H1 (cell line): ENCODE data around the gene ROBO4. TPM values are rescaled to one million over a fixed set of nuclear protein-coding genes. Genes with fewer than 3 reads are reported as not detected.
A peak's percentile ranks its signal among the peaks of the same experiment; 100 is the strongest.

ENCODE experiments used
- CTCF ChIA-PET: fragments of 300-600 bp; sonication (Branson Sonifier 250); formaldehyde crosslinking; loops from one replicate; lab custom pipeline; 2021; ENCODE audit not compliant: partially characterized antibody; lab: Charles Lee
- POLR2A ChIA-PET: fragments of 300-600 bp; sonication (Branson Sonifier 250); formaldehyde crosslinking; loops from one replicate; lab custom pipeline; 2021; ENCODE audit warnings: inconsistent platforms; ENCODE audit not compliant: partially characterized antibody; lab: Charles Lee
- DNase-seq, 2 experiments: peaks; one replicate each; pipeline versions ENCODE4 v3.0.0 to v3.0.0-alpha.2; 2010 to 2022; ENCODE audit warnings: low spot score in 2 of 2, low read depth in 1 of 2, mixed read lengths in 1 of 2
- FAIRE-seq: peaks from 2 replicates; lab custom pipeline; 2011; peaks lifted over from hg19 to GRCh38; lab: Jason Lieb, UNC
- H2AFZ ChIP-seq: 2 replicates; pipeline ENCODE4 v1.8.1; 2012; ENCODE audit warnings: low read length, inconsistent platforms
- H2AK5ac ChIP-seq: 2 replicates; pipeline ENCODE4 v1.6.1; 2013; ENCODE audit warnings: low read depth, low read length
- H2BK120ac ChIP-seq: replicated peaks from 2 replicates; pipeline ENCODE3; 2013; ENCODE audit warnings: low read depth, low read length, inconsistent platforms
- H2BK12ac ChIP-seq: 2 replicates; pipeline ENCODE4 v1.6.1; 2013; ENCODE audit warnings: low read depth, low read length
- H2BK15ac ChIP-seq: 2 replicates; pipeline ENCODE4 v1.6.1; 2013; ENCODE audit warnings: low read length
- H2BK20ac ChIP-seq: 2 replicates; pipeline ENCODE4 v1.6.1; 2013; ENCODE audit warnings: low read length
- H2BK5ac ChIP-seq: 2 replicates; pipeline ENCODE4 v1.6.1; 2013; ENCODE audit warnings: low read depth, low read length
- H3K14ac ChIP-seq: 2 replicates; pipeline ENCODE4 v1.6.1; 2013; ENCODE audit warnings: inconsistent platforms; ENCODE audit not compliant: insufficient read length
- H3K18ac ChIP-seq: 2 replicates; pipeline ENCODE4 v1.6.1; 2013; ENCODE audit warnings: low read length; ENCODE audit errors: extremely low read depth
- H3K23ac ChIP-seq: 2 replicates; pipeline ENCODE4 v1.6.1; 2013; ENCODE audit warnings: inconsistent platforms; ENCODE audit not compliant: insufficient read length
- H3K23me2 ChIP-seq: 2 replicates; pipeline ENCODE4 v1.6.1; 2013; ENCODE audit warnings: low read depth, low read length
- H3K27ac ChIP-seq: 2 replicates; pipeline ENCODE4 v1.6.1; 2011; ENCODE audit warnings: low read depth, low read length, inconsistent platforms
- H3K27me3 ChIP-seq, 4 experiments: replicated peaks in 1 of 4; 1 replicate in 1 of 4; 2 replicates in 3 of 4; pipeline versions ENCODE4 v1.6.1 to v1.8.1; 2011 to 2013; ENCODE audit warnings: low read length in 3 of 4, mild to moderate bottlenecking in 3 of 4, inconsistent platforms in 2 of 4, mixed read lengths in 2 of 4, moderate library complexity in 1 of 4; ENCODE audit not compliant: control insufficient read depth in 3 of 4, insufficient read depth in 3 of 4; ENCODE audit errors: extremely low read depth in 1 of 4
- H3K36me3 ChIP-seq, 4 experiments: 2 replicates each; pipeline versions ENCODE4 v1.6.1 to v1.8.1; 2011 to 2013; ENCODE audit warnings: mild to moderate bottlenecking in 4 of 4, low read length in 3 of 4, moderate library complexity in 2 of 4, control low read depth in 1 of 4, inconsistent platforms in 1 of 4; ENCODE audit not compliant: insufficient read depth in 4 of 4, control insufficient read depth in 2 of 4
- H3K4ac ChIP-seq: replicated peaks from 2 replicates; pipeline ENCODE3; 2013; ENCODE audit warnings: low read length, low read depth, mixed read lengths, inconsistent platforms; ENCODE audit not compliant: insufficient read length
- H3K4me1 ChIP-seq, 4 experiments: replicated peaks in 1 of 4; 1 replicate in 1 of 4; 2 replicates in 3 of 4; pipeline versions ENCODE4 v1.6.1 to v1.8.1; 2011 to 2013; ENCODE audit warnings: low read length in 3 of 4, inconsistent platforms in 2 of 4, mixed read lengths in 1 of 4; ENCODE audit not compliant: insufficient read depth in 4 of 4, control insufficient read depth in 3 of 4
- H3K4me2 ChIP-seq, 2 experiments: 2 replicates each; pipeline versions ENCODE4 v1.6.1 to v1.8.1; 2011 to 2013; ENCODE audit warnings: low read depth in 2 of 2, low read length in 2 of 2, control low read depth in 1 of 2, inconsistent platforms in 1 of 2, mild to moderate bottlenecking in 1 of 2; ENCODE audit not compliant: insufficient read depth in 1 of 2
- H3K4me3 ChIP-seq, 4 experiments: fragments of 200-600, 300-600 bp in 1 of 4; sonication (generic), shearing (Covaris generic), sonication (Bioruptor Twin) in 1 of 4; 2 replicates each; pipeline versions ENCODE4 v1.5.1 to v1.8.1; 2011 to 2016; ENCODE audit warnings: low read length in 4 of 4, low read depth in 3 of 4, control low read depth in 2 of 4, inconsistent platforms in 2 of 4, mild to moderate bottlenecking in 2 of 4, mixed read lengths in 1 of 4, moderate library complexity in 1 of 4; ENCODE audit not compliant: insufficient read depth in 2 of 4; ENCODE audit errors: extremely low read depth in 1 of 4
- H3K56ac ChIP-seq: replicated peaks from 2 replicates; pipeline ENCODE3; 2013; ENCODE audit warnings: low read depth, mild to moderate bottlenecking, mixed read lengths, low read length, inconsistent platforms; ENCODE audit not compliant: insufficient read length
- H3K79me1 ChIP-seq: 2 replicates; pipeline ENCODE4 v1.6.1; 2013; ENCODE audit warnings: low read depth, low read length, control low read depth
- H3K79me2 ChIP-seq, 2 experiments: 2 replicates each; pipeline versions ENCODE4 v1.6.1 to v1.8.1; 2012 to 2013; ENCODE audit warnings: low read length in 2 of 2, mild to moderate bottlenecking in 2 of 2, inconsistent platforms in 1 of 2; ENCODE audit not compliant: insufficient read depth in 2 of 2, control insufficient read depth in 1 of 2
- H3K9ac ChIP-seq, 4 experiments: replicated peaks in 1 of 4; 1 replicate in 1 of 4; 2 replicates in 3 of 4; pipeline versions ENCODE4 v1.6.1 to v1.8.1; 2011 to 2013; ENCODE audit warnings: low read depth in 3 of 4, low read length in 3 of 4, control low read depth in 2 of 4, mild to moderate bottlenecking in 2 of 4, moderate library complexity in 2 of 4, inconsistent platforms in 1 of 4; ENCODE audit errors: extremely low read depth in 1 of 4
- H3K9me3 ChIP-seq, 2 experiments: 2 replicates each; pipeline versions ENCODE4 v1.6.1 to v1.8.1; 2012 to 2013; ENCODE audit warnings: mild to moderate bottlenecking in 2 of 2, moderate library complexity in 2 of 2, control low read depth in 1 of 2, inconsistent platforms in 1 of 2, low read depth in 1 of 2, low read length in 1 of 2, mixed read lengths in 1 of 2; ENCODE audit not compliant: insufficient read depth in 2 of 2
- H4K20me1 ChIP-seq, 2 experiments: replicated peaks in 1 of 2; 2 replicates each; pipeline versions ENCODE3 to v1.8.1; 2011 to 2013; ENCODE audit warnings: inconsistent platforms in 2 of 2, low read length in 2 of 2, mild to moderate bottlenecking in 1 of 2; ENCODE audit not compliant: insufficient read depth in 2 of 2, control insufficient read depth in 1 of 2
- H4K5ac ChIP-seq: 2 replicates; pipeline ENCODE4 v1.6.1; 2013; ENCODE audit warnings: low read length, low read depth, mixed read lengths, inconsistent platforms; ENCODE audit not compliant: insufficient read length
- H4K8ac ChIP-seq: 2 replicates; pipeline ENCODE4 v1.8.0; 2013; ENCODE audit warnings: mild to moderate bottlenecking, moderate library complexity, low read length, inconsistent platforms; ENCODE audit not compliant: insufficient read depth; ENCODE audit errors: extremely low read depth
- H4K91ac ChIP-seq: replicated peaks from 2 replicates; pipeline ENCODE3; 2013; ENCODE audit warnings: low read length, mixed read lengths, inconsistent platforms; ENCODE audit not compliant: insufficient read length
- HDAC2 ChIP-seq, 2 experiments: fragments of 300-600 bp in 1 of 2; sonication (generic) in 1 of 2; IDR thresholded peaks; 2 replicates each; pipeline ENCODE4 v1.6.1; 2011 to 2012; ENCODE audit warnings: low read depth in 2 of 2, low read length in 2 of 2, mild to moderate bottlenecking in 2 of 2, moderate library complexity in 2 of 2, borderline replicate concordance in 1 of 2, inconsistent platforms in 1 of 2
- KDM1A ChIP-seq: fragments of 200-600, 300-600 bp; sonication (generic); IDR thresholded peaks from 2 replicates; pipeline ENCODE4 v1.7.1; 2016; ENCODE audit warnings: mild to moderate bottlenecking, low read length, borderline replicate concordance
- KDM5A ChIP-seq: fragments of 200-600 bp; IDR thresholded peaks from 2 replicates; pipeline ENCODE4 v1.7.1; 2012; ENCODE audit warnings: mild to moderate bottlenecking, low read length, inconsistent platforms, mixed read lengths
- MAX ChIP-seq: IDR thresholded peaks from 2 replicates; pipeline ENCODE4 v1.6.1; 2012; ENCODE audit warnings: inconsistent platforms
- POLR2AphosphoS5 ChIP-seq: IDR thresholded peaks from 2 replicates; pipeline ENCODE4 v1.6.1; 2011; ENCODE audit warnings: low read depth, low read length
- TBP ChIP-seq: IDR thresholded peaks from 2 replicates; pipeline ENCODE4 v1.6.1; 2011; ENCODE audit warnings: low read depth, low read length, improper control_type of control experiment
- TCF12 ChIP-seq: IDR thresholded peaks from 2 replicates; pipeline ENCODE4 v1.6.1; 2011; ENCODE audit warnings: low read depth, mild to moderate bottlenecking, low read length
- WGBS, 2 experiments: shearing (Covaris generic) in 1 of 2; methylation state at CpG; one replicate each; pipeline versions ENCODE4 v1.1.6 to v1.1.7; 2013 to 2015; ENCODE audit warnings: low lambda C conversion rate in 2 of 2, mixed read lengths in 2 of 2, inconsistent platforms in 1 of 2, low coverage in 1 of 2, missing lambda C conversion rate in 1 of 2; ENCODE audit not compliant: insufficient replicate concordance in 2 of 2, insufficient coverage in 1 of 2, insufficient read length in 1 of 2; ENCODE audit errors: extremely low coverage in 1 of 2, missing lambda C conversion rate in 1 of 2; 5-methylcytosine and 5-hydroxymethylcytosine counted together
- polyA plus RNA-seq, 7 experiments: library from polyadenylated mRNA; depleted of rRNA in 3 of 7; stranded (reverse) in 5 of 7; unstranded in 2 of 7; fragments of >200 nt in 5 of 7; fragments of 200-250 nt in 2 of 7; gene quantifications; 1 replicate in 5 of 7; 2 replicates in 1 of 7; 4 replicates in 1 of 7; pipeline versions ENCODE4 v1.2.1 to v1.2.3, GENCODE V29; 2011 to 2013; ENCODE audit warnings: missing spikeins in 2 of 7, mixed read lengths in 2 of 7
- total RNA-seq: library from RNA; stranded (reverse); fragmentation: NEBNext Ultra II Directional; extraction: Animal tissue kit (Norgen Biotek cat#: 25700); gene quantifications from 2 replicates; pipeline ENCODE4 v1.2.1, GENCODE V29; 2021

Gene ROBO4
- total and polyA plus RNA-seq, 2 of the 8 experiments (the other 6 are each of a cell fraction or from before 2014, with no cell fraction given): 0.03 TPM; not detected in 1

- Histone ChIP-seq H2BK5ac (no peak within 1 kb of the TSS), H3K36me3 (no peaks in the 10 kb centered on the region), H3K18ac (no peak within 1 kb of the TSS), H4K20me1 (no peaks in the 10 kb centered on the region), H3K23ac (no peak within 1 kb of the TSS), H2AFZ (no peak within 1 kb of the TSS), H2AK5ac (no peak within 1 kb of the TSS), H3K23me2 (peaks cover 7% of the 10 kb centered on the region), H2BK20ac (no peak within 1 kb of the TSS), H3K9me3 (no peaks in the 10 kb centered on the region), H3K14ac (no peak within 1 kb of the TSS), H3K9ac (peak within 1 kb of the TSS in 1 of 4 experiments; percentile 15; a peak in 1 of 7 replicates), H2BK12ac (no peak within 1 kb of the TSS), H2BK15ac (no peak within 1 kb of the TSS), H4K91ac (no peak within 1 kb of the TSS), H4K5ac (no peak within 1 kb of the TSS), H3K4me2 (no peak within 1 kb of the TSS; a peak in 1 of 4 replicates), H3K4me3 (no peak within 1 kb of the TSS), H4K8ac (no peak within 1 kb of the TSS), H2BK120ac (no peak within 1 kb of the TSS), H3K79me2 (no peaks in the 10 kb centered on the region), H3K56ac (no peak within 1 kb of the TSS), H3K4me1 (peaks cover 0 to 4% (median 2%) of the 10 kb centered on the region in 4 experiments; a peak in 3 of 7 replicates), H3K27me3 (peaks cover 9 to 50% (median 43%) of the 10 kb centered on the region in 4 experiments), H3K4ac (no peak within 1 kb of the TSS), H3K79me1 (no peaks in the 10 kb centered on the region), H3K27ac (no peak within 1 kb of the TSS)
- FAIRE-seq: no peak
- WGBS, 2 experiments: 80 to 100% methylated on average over 2 to 3 of the region's 3 CpGs
- DNase-seq: no peak
- POLR2A ChIA-PET: no interaction called here
- CTCF ChIA-PET: interaction anchor here (1.1 kb wide), 1 partner anchor 16 kb away, joined by 3 read pairs; no protein-coding TSS in a partner anchor
- TF ChIP-seq TBP (no peak), KDM1A (no peak), KDM5A (no peak), POLR2AphosphoS5 (no peak), HDAC2 (IDR thresholded peaks at IDR 0.05; ENCODE audit: borderline replicate concordance in 1 of 2, low read depth in 2 of 2, low read length in 2 of 2) (no peak), MAX (no peak), TCF12 (no peak)
These were observed 21.3 kb upstream of the ROBO4 start, which contains the start of gene HEPN1 for GRCh38 chr11:124918950-124919349. Gene HEPN1 (plus strand): TSS chr11:124919250.
